OCI-LY1 (cell line): ENCODE data around the gene GFOD2.

Experiments used
- H2AFZ ChIP-seq: fragments of 200-600 bp; sonication (generic), shearing (Covaris generic); 2 replicates; pipeline ENCODE4 v1.6.0; 2014; ENCODE audit warnings: antibody characterized with exemption, mild to moderate bottlenecking, low read length
- H3F3A ChIP-seq: fragments of 200-600 bp; sonication (generic), shearing (Covaris generic); 2 replicates; pipeline ENCODE4 v1.6.0; 2014; ENCODE audit warnings: mild to moderate bottlenecking, antibody characterized with exemption, low read length, moderate library complexity; ENCODE audit not compliant: insufficient read depth
- H3K27ac ChIP-seq: fragments of 200-600 bp; sonication (generic); 2 replicates; pipeline ENCODE4 v1.5.1; 2014; ENCODE audit warnings: low read length, mixed run types, mild to moderate bottlenecking, low read depth; ENCODE audit not compliant: poor library complexity, severe bottlenecking
- H3K27me3 ChIP-seq: fragments of 200-600 bp; sonication (generic); 2 replicates; pipeline ENCODE4 v1.6.0; 2014; ENCODE audit warnings: antibody characterized with exemption, mild to moderate bottlenecking, low read length, moderate library complexity; ENCODE audit not compliant: insufficient read depth
- H3K36me3 ChIP-seq: fragments of 200-600 bp; sonication (generic); 2 replicates; pipeline ENCODE4 v1.6.1; 2014; ENCODE audit warnings: mild to moderate bottlenecking, antibody characterized with exemption, low read length, moderate library complexity, mixed read lengths; ENCODE audit not compliant: insufficient read depth
- H3K4me1 ChIP-seq: fragments of 200-600 bp; sonication (generic); 2 replicates; pipeline ENCODE4 v1.5.1; 2014; ENCODE audit warnings: mild to moderate bottlenecking, low read length, moderate library complexity; ENCODE audit not compliant: insufficient read depth, severe bottlenecking
- H3K4me2 ChIP-seq: fragments of 200-600 bp; sonication (generic), shearing (Covaris generic); 2 replicates; pipeline ENCODE4 v1.6.1; 2014; ENCODE audit warnings: low read length
- H3K4me3 ChIP-seq: fragments of 200-600 bp; sonication (generic); 2 replicates; pipeline ENCODE4 v1.5.1; 2014; ENCODE audit warnings: low read length, low read depth, mild to moderate bottlenecking, mixed read lengths; ENCODE audit not compliant: poor library complexity, severe bottlenecking
- H3K79me2 ChIP-seq: fragments of 200-600 bp; shearing (Covaris generic); 2 replicates; pipeline ENCODE4 v1.6.1; 2016; ENCODE audit warnings: mixed run types, low read length, mixed read lengths; ENCODE audit not compliant: insufficient read depth
- H3K9ac ChIP-seq: fragments of 200-600 bp; sonication (generic), shearing (Covaris generic); 2 replicates; pipeline ENCODE4 v1.6.1; 2014; ENCODE audit warnings: mild to moderate bottlenecking, low read length, mixed read lengths
- H3K9me2 ChIP-seq: fragments of 200-600 bp; sonication (generic), shearing (Covaris generic); 2 replicates; pipeline ENCODE4 v1.6.1; 2014; ENCODE audit warnings: low read depth, mild to moderate bottlenecking, low read length, mixed read lengths
- H3K9me3 ChIP-seq: fragments of 200-600 bp; shearing (Covaris generic); 2 replicates; pipeline ENCODE4 v1.6.1; 2014; ENCODE audit warnings: low read length, mixed read lengths
- H4K20me1 ChIP-seq: fragments of 200-600 bp; sonication (generic), shearing (Covaris generic); 2 replicates; pipeline ENCODE4 v1.6.0; 2016; ENCODE audit warnings: mild to moderate bottlenecking, low read length; ENCODE audit not compliant: insufficient read depth
- EZH2 ChIP-seq: fragments of 200-600 bp; sonication (generic), shearing (Covaris generic); IDR thresholded peaks from 2 replicates; pipeline ENCODE4 v1.8.0; 2017; ENCODE audit warnings: borderline replicate concordance, mixed run types, mild to moderate bottlenecking, antibody characterized with exemption, low read length, moderate library complexity, mixed read lengths
- TF ChIP-seq, protein P1 (sequence below): fragments of 200-600 bp; sonication (generic), shearing (Covaris generic); IDR thresholded peaks from 2 replicates; pipeline ENCODE4 v1.5.1; 2017; ENCODE audit warnings: mild to moderate bottlenecking, antibody characterized with exemption, low read length, moderate library complexity, mixed read lengths

Gene GFOD2

GRCh38 chr16:67761924-67762323, 42.8 kb upstream of the GFOD2 start:
- Histone ChIP-seq H3K4me1 (peaks cover 12% of the 10 kb centered on the region), H3F3A (no peaks in the 10 kb centered on the region), H3K9ac (no peak overlapping the region), H3K27ac (no peak overlapping the region), H3K4me2 (no peak overlapping the region), H3K9me3 (no peaks in the 10 kb centered on the region), H3K36me3 (no peaks in the 10 kb centered on the region; the same call in 1 of the 2 replicates), H4K20me1 (no peaks in the 10 kb centered on the region), H3K4me3 (no peak overlapping the region), H2AFZ (no peak overlapping the region), H3K9me2 (no peaks in the 10 kb centered on the region), H3K79me2 (no peaks in the 10 kb centered on the region), H3K27me3 (no peaks in the 10 kb centered on the region)
- TF ChIP-seq EZH2 = no peak
- TF ChIP-seq, protein P1, sequence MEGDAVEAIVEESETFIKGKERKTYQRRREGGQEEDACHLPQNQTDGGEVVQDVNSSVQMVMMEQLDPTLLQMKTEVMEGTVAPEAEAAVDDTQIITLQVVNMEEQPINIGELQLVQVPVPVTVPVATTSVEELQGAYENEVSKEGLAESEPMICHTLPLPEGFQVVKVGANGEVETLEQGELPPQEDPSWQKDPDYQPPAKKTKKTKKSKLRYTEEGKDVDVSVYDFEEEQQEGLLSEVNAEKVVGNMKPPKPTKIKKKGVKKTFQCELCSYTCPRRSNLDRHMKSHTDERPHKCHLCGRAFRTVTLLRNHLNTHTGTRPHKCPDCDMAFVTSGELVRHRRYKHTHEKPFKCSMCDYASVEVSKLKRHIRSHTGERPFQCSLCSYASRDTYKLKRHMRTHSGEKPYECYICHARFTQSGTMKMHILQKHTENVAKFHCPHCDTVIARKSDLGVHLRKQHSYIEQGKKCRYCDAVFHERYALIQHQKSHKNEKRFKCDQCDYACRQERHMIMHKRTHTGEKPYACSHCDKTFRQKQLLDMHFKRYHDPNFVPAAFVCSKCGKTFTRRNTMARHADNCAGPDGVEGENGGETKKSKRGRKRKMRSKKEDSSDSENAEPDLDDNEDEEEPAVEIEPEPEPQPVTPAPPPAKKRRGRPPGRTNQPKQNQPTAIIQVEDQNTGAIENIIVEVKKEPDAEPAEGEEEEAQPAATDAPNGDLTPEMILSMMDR = no peak

- TF ChIP-seq, protein P1 = no peak
- TF ChIP-seq EZH2 = no peak
- Histone ChIP-seq H3K36me3 (no peaks in the 10 kb centered on the region), H3K9me2 (no peaks in the 10 kb centered on the region), H3K79me2 (no peaks in the 10 kb centered on the region), H2AFZ (no peak overlapping the region), H3K4me2 (no peak overlapping the region), H3K9me3 (no peaks in the 10 kb centered on the region), H3K27ac (peak overlapping the region; percentile 53), H3K4me3 (no peak overlapping the region), H3K9ac (no peak overlapping the region), H3K27me3 (no peaks in the 10 kb centered on the region), H4K20me1 (no peaks in the 10 kb centered on the region), H3K4me1 (peaks cover 13% of the 10 kb centered on the region), H3F3A (no peaks in the 10 kb centered on the region)
Observed at GRCh38 chr16:67760956-67761230, 41.8 kb upstream of the GFOD2 start.

DNA sequence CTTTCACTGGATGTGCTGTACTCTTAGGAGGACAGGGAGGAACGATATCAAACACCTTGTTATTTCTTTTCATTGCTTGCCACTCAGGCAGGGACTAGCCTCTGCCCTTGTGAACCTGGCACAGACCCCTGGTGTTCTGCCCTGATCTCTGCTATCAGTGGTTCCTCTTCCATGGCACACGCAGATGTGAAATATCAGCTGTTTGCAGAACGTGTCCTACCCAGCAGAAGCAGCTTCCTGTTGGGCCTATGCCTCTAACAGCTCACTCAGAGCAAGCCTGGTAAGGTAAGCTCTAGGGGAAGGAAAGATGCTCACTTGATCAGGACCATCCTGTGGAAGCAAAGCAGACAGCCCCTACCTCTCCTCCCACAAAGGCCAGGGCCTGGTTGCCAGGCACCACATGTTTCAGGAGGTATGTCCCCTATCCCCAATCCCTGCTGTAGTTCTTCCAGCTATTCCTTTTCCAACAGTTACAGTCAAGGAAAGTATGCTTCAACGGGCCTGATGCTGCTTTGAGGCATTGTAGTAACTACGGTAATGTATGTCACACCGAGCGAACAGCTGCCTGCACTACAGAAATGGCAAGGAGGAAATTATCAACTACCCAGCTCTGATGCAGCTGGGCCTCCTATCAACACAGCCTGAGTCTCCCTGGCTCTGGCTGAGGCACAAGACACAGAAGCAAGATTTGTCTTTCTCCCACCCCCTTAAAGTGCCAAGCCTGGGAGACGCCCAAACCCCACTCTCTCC, 41.3 kb upstream of the GFOD2 start:
- H3K36me3 ChIP-seq = no peaks in the 10 kb centered on the region
- peak overlapping the region; percentile 53 for H3K27ac ChIP-seq
- H3K4me2 ChIP-seq = peak overlapping the region; percentile 5; the same call in 1 of the 2 replicates

More for the DNA sequence above, 41.3 kb upstream of the GFOD2 start:
- Histone ChIP-seq H3F3A (no peaks in the 10 kb centered on the region), H3K79me2 (no peaks in the 10 kb centered on the region), H3K27me3 (no peaks in the 10 kb centered on the region), H3K9me2 (no peaks in the 10 kb centered on the region), H2AFZ (no peak overlapping the region), H3K9me3 (no peaks in the 10 kb centered on the region), H3K4me1 (peaks cover 16% of the 10 kb centered on the region), H3K9ac (no peak overlapping the region; the same call in 1 of the 2 replicates), H3K4me3 (no peak overlapping the region), H4K20me1 (no peaks in the 10 kb centered on the region)
- TF ChIP-seq EZH2 = no peak
- TF ChIP-seq, protein P1 = no peak
